Progenitor cell of endocrine pancreas (in vitro differentiated cells): ENCODE results near the gene KDM6A. TPM values are rescaled to one million over a fixed set of nuclear protein-coding genes. Genes with fewer than 3 reads are reported as not detected.

Source experiments
- DNase-seq: peaks from one replicate; pipeline ENCODE4 v3.0.0; 2021; ENCODE audit warnings: low spot score; ENCODE audit not compliant: unreplicated experiment
- H3K27ac Mint-ChIP-seq: 2 replicates; pipeline ENCODE4 v1.8.0; 2021; ENCODE audit warnings: mild to moderate bottlenecking, moderate library complexity, mixed read lengths
- H3K27me3 Mint-ChIP-seq: 2 replicates; pipeline ENCODE4 v1.8.0; 2021; ENCODE audit warnings: mixed read lengths
- H3K36me3 Mint-ChIP-seq: 2 replicates; pipeline ENCODE4 v1.8.0; 2022; ENCODE audit warnings: mixed read lengths; ENCODE audit not compliant: insufficient read depth
- H3K4me1 Mint-ChIP-seq: 2 replicates; pipeline ENCODE4 v1.8.0; 2021; ENCODE audit warnings: low read depth, mixed read lengths
- H3K4me3 Mint-ChIP-seq: 2 replicates; pipeline ENCODE4 v1.8.0; 2021; ENCODE audit warnings: low read depth, mild to moderate bottlenecking, moderate library complexity, mixed read lengths
- H3K9me3 Mint-ChIP-seq: 2 replicates; pipeline ENCODE4 v1.8.0; 2021; ENCODE audit warnings: low read depth, mixed read lengths
- CTCF ChIP-seq: fragments of 200-600 bp; sonication (generic); IDR thresholded peaks from one replicate; pipeline ENCODE4 v1.5.0; 2021; ENCODE audit warnings: antibody characterized with exemption, mild to moderate bottlenecking; ENCODE audit not compliant: unreplicated experiment
- total RNA-seq: library from RNA; stranded (reverse); gene quantifications from 2 replicates; pipeline ENCODE4 v1.2.1, GENCODE V29; 2021

KDM6A gene
- total RNA-seq, 1 donor from 2014 or later, result 112 TPM

DNA sequence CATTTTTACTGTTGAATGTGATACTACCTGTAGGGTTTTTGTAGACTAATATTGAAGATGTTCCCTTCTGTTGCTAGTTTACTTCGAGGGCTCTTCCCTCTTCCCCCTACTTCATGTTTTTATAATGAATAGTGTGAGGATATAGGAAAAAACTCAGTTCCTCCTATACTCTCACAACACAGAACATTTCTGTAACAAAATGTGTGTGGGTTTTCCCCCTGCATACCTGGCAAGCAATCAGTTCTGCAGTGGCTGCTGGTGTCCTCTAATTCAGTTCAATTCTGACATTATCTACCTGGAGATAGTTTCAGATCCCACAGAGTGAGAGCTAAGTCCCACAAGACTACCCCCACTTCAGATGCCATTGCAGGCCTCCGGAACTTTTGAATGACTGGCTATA, 107.9 kb downstream of the KDM6A start:
- Mint-ChIP-seq H3K27me3 (no peaks in the 10 kb centered on the region), H3K4me1 (peaks cover 1% of the 10 kb centered on the region), H3K9me3 (peaks cover 23% of the 10 kb centered on the region), H3K27ac (peak overlapping the region; percentile 8), H3K4me3 (no peak overlapping the region), H3K36me3 (peaks cover 33% of the 10 kb centered on the region)
- no peak for DNase-seq
- no peak for TF ChIP-seq CTCF

DNA sequence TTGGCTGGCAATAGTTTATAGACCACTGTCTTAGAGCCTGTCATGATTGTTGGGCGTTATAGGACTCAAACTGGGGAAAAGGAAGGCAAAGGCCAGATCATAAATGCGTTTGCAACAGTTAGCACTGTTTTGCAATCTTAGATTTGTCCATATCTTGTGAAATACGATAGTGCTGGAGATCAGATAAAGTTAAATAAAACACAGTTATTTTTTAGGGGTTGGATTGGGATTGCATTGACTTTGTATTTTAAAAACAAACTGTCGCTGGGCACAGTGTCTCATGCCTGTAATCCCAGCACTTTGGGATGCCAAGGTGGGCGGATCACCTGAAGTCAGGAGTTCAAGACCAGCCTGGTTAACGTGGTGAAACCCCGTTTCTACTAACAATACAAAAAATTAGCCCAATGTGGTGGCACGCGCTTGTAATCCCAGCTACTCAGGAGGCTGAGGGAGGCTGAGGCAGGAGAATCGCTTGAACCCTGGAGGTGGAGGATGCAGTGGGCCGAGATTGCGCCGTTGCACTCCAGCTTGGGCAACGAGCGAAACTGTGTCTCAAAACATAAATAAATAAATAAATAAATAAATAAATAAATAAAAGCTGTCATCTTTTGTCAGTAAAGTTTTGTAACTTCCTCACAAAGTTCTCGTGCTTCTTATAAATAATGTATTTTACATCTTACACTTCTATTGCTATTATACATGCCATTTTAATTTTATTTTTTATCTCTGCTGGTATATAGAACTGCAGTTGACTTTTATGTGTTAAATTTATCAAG, 117.2 kb downstream of the KDM6A start:
- DNase-seq, result no peak
- H3K4me3 Mint-ChIP-seq, result no peak overlapping the region
- peaks cover 50% of the 10 kb centered on the region for H3K36me3 Mint-ChIP-seq
- no peaks in the 10 kb centered on the region for H3K27me3 Mint-ChIP-seq
- H3K27ac Mint-ChIP-seq, result no peak overlapping the region
- H3K4me1 Mint-ChIP-seq, result no peaks in the 10 kb centered on the region
- TF ChIP-seq CTCF, result no peak
- peaks cover 46% of the 10 kb centered on the region for H3K9me3 Mint-ChIP-seq

DNA sequence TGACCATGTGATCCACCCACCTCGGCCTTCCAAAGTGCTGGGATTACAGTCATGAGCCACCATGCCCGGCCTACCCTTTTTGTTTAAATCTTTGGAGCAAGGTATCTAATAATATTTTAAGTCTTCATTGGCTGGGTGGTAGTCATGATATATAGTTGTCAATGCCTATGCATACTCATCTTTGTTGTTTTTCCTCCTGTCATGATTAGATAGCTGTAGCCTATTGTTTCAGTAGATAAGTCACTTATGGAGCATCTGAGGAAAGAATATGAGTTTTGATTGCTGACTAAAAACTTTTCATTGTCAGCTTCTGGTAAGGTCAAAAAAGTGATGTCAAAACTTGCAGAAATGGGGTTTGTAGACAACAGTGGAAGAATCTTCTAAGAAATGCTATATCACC, 119.8 kb downstream of the KDM6A start:
- H3K9me3 Mint-ChIP-seq, result peaks cover 41% of the 10 kb centered on the region
- no peak for DNase-seq
- H3K27me3 Mint-ChIP-seq, result no peaks in the 10 kb centered on the region
- no peak for TF ChIP-seq CTCF
- H3K27ac Mint-ChIP-seq, result peak overlapping the region; percentile 41
- H3K4me1 Mint-ChIP-seq, result peaks cover 1% of the 10 kb centered on the region
- no peak overlapping the region for H3K4me3 Mint-ChIP-seq
- peaks cover 39% of the 10 kb centered on the region for H3K36me3 Mint-ChIP-seq

DNA sequence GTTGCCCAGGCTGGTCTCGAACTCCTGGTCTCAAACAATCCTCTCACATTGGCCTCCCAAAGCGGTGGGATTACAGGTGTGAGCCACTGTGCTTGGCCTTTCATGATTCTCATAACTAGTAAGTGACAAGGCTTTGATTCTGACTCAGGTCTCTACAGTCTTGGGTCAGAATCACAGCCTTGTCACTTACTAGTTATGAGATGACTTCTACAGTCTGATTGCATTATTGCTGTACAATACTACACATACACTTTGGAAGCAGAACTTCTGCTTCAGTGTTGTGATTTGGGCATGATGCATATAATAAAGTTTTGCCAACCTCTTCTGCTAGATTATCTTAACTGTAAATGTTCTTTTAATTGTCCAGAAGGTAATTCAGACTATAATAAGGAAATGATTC, 123.3 kb downstream of the KDM6A start:
- Mint-ChIP-seq H3K27ac (no peak overlapping the region), H3K27me3 (no peaks in the 10 kb centered on the region), H3K4me3 (no peak overlapping the region), H3K9me3 (peaks cover 48% of the 10 kb centered on the region), H3K36me3 (peaks cover 28% of the 10 kb centered on the region), H3K4me1 (peaks cover 17% of the 10 kb centered on the region)
- no peak for DNase-seq
- no peak for TF ChIP-seq CTCF

- H3K27me3 Mint-ChIP-seq, result no peaks in the 10 kb centered on the region
- H3K27ac Mint-ChIP-seq, result peak overlapping the region; percentile 32
- H3K36me3 Mint-ChIP-seq, result peaks cover 28% of the 10 kb centered on the region
- H3K4me1 Mint-ChIP-seq, result peaks cover 24% of the 10 kb centered on the region
- no peak for DNase-seq
- no peak for TF ChIP-seq CTCF
- H3K4me3 Mint-ChIP-seq, result no peak overlapping the region
- peaks cover 47% of the 10 kb centered on the region for H3K9me3 Mint-ChIP-seq
Measured at GRCh38 chrX:44997282-44997812, 124.4 kb downstream of the KDM6A start.
